Liver (tissue), 3 donors: Measurements from ENCODE around the gene JTB.

Experiments used
- ATF3 ChIP-seq: IDR thresholded peaks from 2 replicates; pipeline ENCODE4 v1.6.1; 2016; ENCODE audit warnings: antibody characterized with exemption
- EGR1 ChIP-seq, 2 donors: IDR thresholded peaks; 2 replicates each; pipeline ENCODE4 v1.6.1; 2016 to 2018; ENCODE audit warnings: antibody characterized with exemption in 2 of 2, low read depth in 2 of 2
- GABPA ChIP-seq, 2 donors: IDR thresholded peaks in 1 of 2; conservative IDR thresholded peaks in 1 of 2; 2 replicates each; pipeline ENCODE4 v1.6.1; 2016; ENCODE audit warnings: antibody characterized with exemption in 2 of 2, mild to moderate bottlenecking in 1 of 2, moderate library complexity in 1 of 2
- HNF4A ChIP-seq, 2 donors: conservative IDR thresholded peaks; 2 replicates each; pipeline ENCODE4 v1.6.1; 2016; ENCODE audit warnings: antibody characterized with exemption in 2 of 2, mild to moderate bottlenecking in 2 of 2
- JUND ChIP-seq, 2 donors: IDR thresholded peaks; 2 replicates each; pipeline ENCODE4 v1.6.1; 2016; ENCODE audit warnings: antibody characterized with exemption in 2 of 2
- RAD21 ChIP-seq, 2 donors: IDR thresholded peaks; 2 replicates each; pipeline ENCODE4 v1.6.1; 2016; ENCODE audit warnings: antibody characterized with exemption in 2 of 2, mild to moderate bottlenecking in 2 of 2
- RXRA ChIP-seq, 2 donors: IDR thresholded peaks; 2 replicates each; pipeline ENCODE4 v1.6.1; 2017 to 2018; ENCODE audit warnings: antibody characterized with exemption in 2 of 2, mild to moderate bottlenecking in 1 of 2
- SP1 ChIP-seq: IDR thresholded peaks from 2 replicates; pipeline ENCODE4 v1.6.1; 2018; ENCODE audit warnings: antibody characterized with exemption, mild to moderate bottlenecking
- TAF1 ChIP-seq: conservative IDR thresholded peaks from 2 replicates; pipeline ENCODE4 v1.6.1; 2016; ENCODE audit warnings: antibody characterized with exemption, mild to moderate bottlenecking
- YY1 ChIP-seq: IDR thresholded peaks from 2 replicates; pipeline ENCODE4 v1.6.1; 2016; ENCODE audit warnings: antibody characterized with exemption, mild to moderate bottlenecking
- TF ChIP-seq, protein P1 (sequence below): IDR thresholded peaks from 2 replicates; pipeline ENCODE4 v1.6.1; 2016; ENCODE audit warnings: antibody characterized with exemption
- TF ChIP-seq, protein P2 (sequence below): fragments of 150-350 bp; IDR thresholded peaks from 2 replicates; pipeline ENCODE4 v1.5.1; 2017; ENCODE audit warnings: improper control_type of control experiment, low read depth, low read length; ENCODE audit not compliant: missing input control
- TF ChIP-seq, protein P3 (sequence below): IDR thresholded peaks from 2 replicates; pipeline ENCODE4 v1.6.1; 2016; ENCODE audit warnings: antibody characterized with exemption, mild to moderate bottlenecking
- donor health status: healthy.
- donor health status: healthy.

GRCh38 chr1:153967107-153967999 is 10.1 kb downstream of the JTB start, which contains the start of gene CREB3L4:
- TF ChIP-seq, protein P1, sequence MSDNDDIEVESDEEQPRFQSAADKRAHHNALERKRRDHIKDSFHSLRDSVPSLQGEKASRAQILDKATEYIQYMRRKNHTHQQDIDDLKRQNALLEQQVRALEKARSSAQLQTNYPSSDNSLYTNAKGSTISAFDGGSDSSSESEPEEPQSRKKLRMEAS = peak; percentile 56
- TF ChIP-seq, protein P2, sequence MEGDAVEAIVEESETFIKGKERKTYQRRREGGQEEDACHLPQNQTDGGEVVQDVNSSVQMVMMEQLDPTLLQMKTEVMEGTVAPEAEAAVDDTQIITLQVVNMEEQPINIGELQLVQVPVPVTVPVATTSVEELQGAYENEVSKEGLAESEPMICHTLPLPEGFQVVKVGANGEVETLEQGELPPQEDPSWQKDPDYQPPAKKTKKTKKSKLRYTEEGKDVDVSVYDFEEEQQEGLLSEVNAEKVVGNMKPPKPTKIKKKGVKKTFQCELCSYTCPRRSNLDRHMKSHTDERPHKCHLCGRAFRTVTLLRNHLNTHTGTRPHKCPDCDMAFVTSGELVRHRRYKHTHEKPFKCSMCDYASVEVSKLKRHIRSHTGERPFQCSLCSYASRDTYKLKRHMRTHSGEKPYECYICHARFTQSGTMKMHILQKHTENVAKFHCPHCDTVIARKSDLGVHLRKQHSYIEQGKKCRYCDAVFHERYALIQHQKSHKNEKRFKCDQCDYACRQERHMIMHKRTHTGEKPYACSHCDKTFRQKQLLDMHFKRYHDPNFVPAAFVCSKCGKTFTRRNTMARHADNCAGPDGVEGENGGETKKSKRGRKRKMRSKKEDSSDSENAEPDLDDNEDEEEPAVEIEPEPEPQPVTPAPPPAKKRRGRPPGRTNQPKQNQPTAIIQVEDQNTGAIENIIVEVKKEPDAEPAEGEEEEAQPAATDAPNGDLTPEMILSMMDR = peak; percentile 28
- TF ChIP-seq TAF1 (peak; percentile 86), RAD21 (IDR thresholded peaks at IDR 0.05) (peak; percentile 49 to 53), EGR1 (IDR thresholded peaks at IDR 0.05; ENCODE audit: low read depth in 2 of 2) (peak in 1 of 2 donors; percentile 42), SP1 (peak; percentile 86), RXRA (IDR thresholded peaks at IDR 0.05) (peak; percentile 67 to 84), JUND (IDR thresholded peaks at IDR 0.05) (peak; percentile 12 to 27), YY1 (peak; percentile 94), HNF4A (conservative IDR thresholded peaks at IDR 0.05) (peak in 1 of 2 donors; percentile 30), GABPA (IDR thresholded peaks at IDR 0.05 in 1 of 2, conservative IDR thresholded peaks at IDR 0.05 in 1 of 2) (peak in 1 of 2 donors; percentile 80), ATF3 (no peak)
- TF ChIP-seq, protein P3, sequence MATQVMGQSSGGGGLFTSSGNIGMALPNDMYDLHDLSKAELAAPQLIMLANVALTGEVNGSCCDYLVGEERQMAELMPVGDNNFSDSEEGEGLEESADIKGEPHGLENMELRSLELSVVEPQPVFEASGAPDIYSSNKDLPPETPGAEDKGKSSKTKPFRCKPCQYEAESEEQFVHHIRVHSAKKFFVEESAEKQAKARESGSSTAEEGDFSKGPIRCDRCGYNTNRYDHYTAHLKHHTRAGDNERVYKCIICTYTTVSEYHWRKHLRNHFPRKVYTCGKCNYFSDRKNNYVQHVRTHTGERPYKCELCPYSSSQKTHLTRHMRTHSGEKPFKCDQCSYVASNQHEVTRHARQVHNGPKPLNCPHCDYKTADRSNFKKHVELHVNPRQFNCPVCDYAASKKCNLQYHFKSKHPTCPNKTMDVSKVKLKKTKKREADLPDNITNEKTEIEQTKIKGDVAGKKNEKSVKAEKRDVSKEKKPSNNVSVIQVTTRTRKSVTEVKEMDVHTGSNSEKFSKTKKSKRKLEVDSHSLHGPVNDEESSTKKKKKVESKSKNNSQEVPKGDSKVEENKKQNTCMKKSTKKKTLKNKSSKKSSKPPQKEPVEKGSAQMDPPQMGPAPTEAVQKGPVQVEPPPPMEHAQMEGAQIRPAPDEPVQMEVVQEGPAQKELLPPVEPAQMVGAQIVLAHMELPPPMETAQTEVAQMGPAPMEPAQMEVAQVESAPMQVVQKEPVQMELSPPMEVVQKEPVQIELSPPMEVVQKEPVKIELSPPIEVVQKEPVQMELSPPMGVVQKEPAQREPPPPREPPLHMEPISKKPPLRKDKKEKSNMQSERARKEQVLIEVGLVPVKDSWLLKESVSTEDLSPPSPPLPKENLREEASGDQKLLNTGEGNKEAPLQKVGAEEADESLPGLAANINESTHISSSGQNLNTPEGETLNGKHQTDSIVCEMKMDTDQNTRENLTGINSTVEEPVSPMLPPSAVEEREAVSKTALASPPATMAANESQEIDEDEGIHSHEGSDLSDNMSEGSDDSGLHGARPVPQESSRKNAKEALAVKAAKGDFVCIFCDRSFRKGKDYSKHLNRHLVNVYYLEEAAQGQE = peak; percentile 92
